ENCODE measurements around the gene NFX1.
"Not testable (repeated sequence)": the region's sequence is repeated elsewhere in the genome, so short reads cannot be mapped to it uniquely, and the experiment has no call there.

The NFX1 gene

GRCh38 chr9:33366979-33367480, 76.7 kb downstream of the NFX1 start:
- DNase-seq: no peak

- DNase-seq: no peak
These were observed 82.6 kb downstream of the NFX1 start for GRCh38 chr9:33372900-33373299.

- no peak for DNase-seq
These were observed 83.9 kb downstream of the NFX1 start for GRCh38 chr9:33374190-33374589.

- DNase-seq: peak; percentile 0 to 4
These were observed 84.4 kb downstream of the NFX1 start for GRCh38 chr9:33374634-33375237.

- no peak for DNase-seq
These were observed 85.0 kb downstream of the NFX1 start for GRCh38 chr9:33375238-33375840.

GRCh38 chr9:33375841-33376321, 85.6 kb downstream of the NFX1 start:
- DNase-seq: no peak

GRCh38 chr9:33377089-33377715, 86.9 kb downstream of the NFX1 start:
- no peak for DNase-seq

- no peak for DNase-seq
These were observed 87.9 kb downstream of the NFX1 start for GRCh38 chr9:33378121-33378795.

- DNase-seq: no peak
These were observed 89.5 kb downstream of the NFX1 start for GRCh38 chr9:33379666-33380389.

GRCh38 chr9:33380390-33381094, 90.2 kb downstream of the NFX1 start:
- DNase-seq: no peak

- no peak for DNase-seq
These were observed 91.0 kb downstream of the NFX1 start for GRCh38 chr9:33381231-33381791.

- not testable (repeated sequence) for DNase-seq
These were observed 92.1 kb downstream of the NFX1 start for GRCh38 chr9:33382397-33382796.

- not testable (repeated sequence) for DNase-seq
These were observed 93.1 kb downstream of the NFX1 start for GRCh38 chr9:33383396-33383795.

- DNase-seq: not testable (repeated sequence)
These were observed 95.2 kb downstream of the NFX1 start for GRCh38 chr9:33385536-33385935.

GRCh38 chr9:33385979-33386640, 95.8 kb downstream of the NFX1 start:
- not testable (repeated sequence) for DNase-seq

- not testable (repeated sequence) for DNase-seq
These were observed 96.3 kb downstream of the NFX1 start for GRCh38 chr9:33386641-33386996.

- not testable (repeated sequence) for DNase-seq
These were observed 96.7 kb downstream of the NFX1 start for GRCh38 chr9:33386998-33387397.

- DNase-seq: no peak
These were observed 98.0 kb downstream of the NFX1 start for GRCh38 chr9:33388110-33388994.

- DNase-seq: not testable (repeated sequence)
These were observed 100.9 kb downstream of the NFX1 start for GRCh38 chr9:33391111-33391771.
